HEK293T (cell line): ENCODE results near the gene TOR4A.

Experiments used
- CTCF ChIA-PET: fragments of 350-600 bp; formaldehyde crosslinking; extraction: SDS; loops from one replicate; lab custom pipeline; 2021; ENCODE audit warnings: antibody characterized with exemption, inconsistent platforms; lab: Yijun Ruan, JAX
- POLR2A ChIA-PET: fragments of 350-600 bp; formaldehyde crosslinking; extraction: SDS; loops from one replicate; lab custom pipeline; 2020; ENCODE audit warnings: antibody characterized with exemption, inconsistent platforms; lab: Yijun Ruan, JAX
- DNase-seq: peaks from one replicate; pipeline ENCODE4 v3.0.0; 2012; ENCODE audit warnings: mixed read lengths; ENCODE audit errors: extremely low spot score
- ARNT ChIP-seq: fragments of 450-650 bp; IDR thresholded peaks from 2 replicates; pipeline ENCODE4 v1.6.1; 2017; ENCODE audit warnings: mild to moderate bottlenecking
- BHLHE40 ChIP-seq: fragments of 450-650 bp; IDR thresholded peaks from 2 replicates; pipeline ENCODE4 v1.6.1; 2016; ENCODE audit warnings: mild to moderate bottlenecking, moderate library complexity, borderline replicate concordance
- CTBP1 ChIP-seq: fragments of 450-650 bp; IDR thresholded peaks from 2 replicates; pipeline ENCODE4 v1.6.1; 2016; ENCODE audit warnings: borderline replicate concordance
- ELF4 ChIP-seq: fragments of 450-650 bp; IDR thresholded peaks from 2 replicates; pipeline ENCODE4 v1.6.1; 2017; ENCODE audit warnings: antibody characterized with exemption
- FOXA1 ChIP-seq: fragments of 450-650 bp; IDR thresholded peaks from 2 replicates; pipeline ENCODE4 v1.6.1; 2016; ENCODE audit warnings: mild to moderate bottlenecking
- FOXK2 ChIP-seq: fragments of 450-650 bp; IDR thresholded peaks from 2 replicates; pipeline ENCODE4 v1.6.1; 2016; ENCODE audit warnings: mild to moderate bottlenecking
- FOXM1 ChIP-seq: fragments of 450-650 bp; IDR thresholded peaks from 2 replicates; pipeline ENCODE4 v1.6.1; 2017; ENCODE audit warnings: mild to moderate bottlenecking, borderline replicate concordance
- HDGF ChIP-seq: fragments of 450-650 bp; IDR thresholded peaks from 2 replicates; pipeline ENCODE4 v1.6.1; 2017; ENCODE audit warnings: antibody characterized with exemption, borderline replicate concordance
- L3MBTL2 ChIP-seq: fragments of 450-650 bp; conservative IDR thresholded peaks from 2 replicates; pipeline ENCODE4 v1.6.1; 2016; ENCODE audit warnings: mild to moderate bottlenecking
- LEF1 ChIP-seq: fragments of 450-650 bp; IDR thresholded peaks from 2 replicates; pipeline ENCODE4 v1.6.1; 2017; ENCODE audit warnings: mild to moderate bottlenecking, borderline replicate concordance
- NFRKB ChIP-seq: fragments of 450-650 bp; IDR thresholded peaks from 2 replicates; pipeline ENCODE4 v1.6.1; 2016; ENCODE audit warnings: mild to moderate bottlenecking, moderate library complexity
- PKNOX1 ChIP-seq: fragments of 450-650 bp; IDR thresholded peaks from 2 replicates; pipeline ENCODE4 v1.6.1; 2016
- SP1 ChIP-seq: fragments of 450-650 bp; IDR thresholded peaks from 2 replicates; pipeline ENCODE4 v1.6.1; 2017
- SUZ12 ChIP-seq: fragments of 450-650 bp; IDR thresholded peaks from 2 replicates; pipeline ENCODE4 v1.6.1; 2016; ENCODE audit warnings: mild to moderate bottlenecking
- TARDBP ChIP-seq: fragments of 450-650 bp; IDR thresholded peaks from 2 replicates; pipeline ENCODE4 v1.6.1; 2016
- ZNF384 ChIP-seq: fragments of 450-650 bp; IDR thresholded peaks from 2 replicates; pipeline ENCODE4 v1.6.1; 2016

Gene TOR4A

GRCh38 chr9:137251490-137252268 is 25.8 kb upstream of the TOR4A start:
- TF ChIP-seq FOXA1, result no peak
- no peak for TF ChIP-seq ARNT
- no peak for TF ChIP-seq PKNOX1
- no peak for TF ChIP-seq ZNF384
- TF ChIP-seq ELF4, result no peak
- no peak for TF ChIP-seq HDGF
- TF ChIP-seq FOXM1, result no peak
- no peak for DNase-seq
- POLR2A ChIA-PET, result interaction anchor here (8.8 kb wide), 1 partner anchor 11 kb away, joined by 90 read pairs; the partner anchor contains the start of gene TUBB4B
- CTCF ChIA-PET, result interaction anchor here (0.6 kb wide), 1 partner anchor 10 kb away, joined by 3 read pairs; no protein-coding TSS in a partner anchor

- POLR2A ChIA-PET, result interaction anchor here (0.6 to 8.8 kb wide), 5 partner anchors 9 to 169 kb away, joined by 3 to 90 read pairs (median 6); partner anchors contain the start of genes NRARP and TUBB4B
Measured at GRCh38 chr9:137252555-137253506, 24.7 kb upstream of the TOR4A start.

GRCh38 chr9:137253717-137254623 is 23.6 kb upstream of the TOR4A start:
- DNase-seq, result no peak
- POLR2A ChIA-PET, result interaction anchor here (0.6 to 8.8 kb wide), 8 partner anchors 10 to 168 kb away, joined by 3 to 90 read pairs (median 6); partner anchors contain the start of genes NRARP and TUBB4B
- no peak for TF ChIP-seq FOXK2
- TF ChIP-seq L3MBTL2, result no peak
- TF ChIP-seq LEF1, result no peak
- no peak for TF ChIP-seq HDGF
- TF ChIP-seq TARDBP, result no peak
- TF ChIP-seq PKNOX1, result no peak
- CTCF ChIA-PET, result interaction anchor here (0.5 to 1.9 kb wide), 3 partner anchors 17 to 119 kb away, joined by 3 to 9 read pairs (median 3); no protein-coding TSS in a partner anchor

More at GRCh38 chr9:137252555-137253506, 24.7 kb upstream of the TOR4A start:
- CTCF ChIA-PET, result interaction anchor here (0.7 to 1.9 kb wide), 2 partner anchors 16 to 19 kb away, joined by 3 to 9 read pairs; no protein-coding TSS in a partner anchor
- no peak for TF ChIP-seq FOXK2
- TF ChIP-seq ARNT, result no peak
- no peak for TF ChIP-seq FOXM1
- no peak for DNase-seq

GRCh38 chr9:137254624-137255447 is 22.7 kb upstream of the TOR4A start, which contains the start of gene NELFB:
Gene NELFB (plus strand): TSS chr9:137255327.
- POLR2A ChIA-PET, result interaction anchor here (0.6 to 8.8 kb wide), 8 partner anchors 11 to 47 kb away, joined by 3 to 90 read pairs (median 6); partner anchors contain the start of genes NRARP and TUBB4B
- TF ChIP-seq SP1, result no peak
- no peak for TF ChIP-seq PKNOX1
- TF ChIP-seq FOXA1, result no peak
- no peak for TF ChIP-seq NFRKB
- peak; percentile 33; the same call in 1 of the 2 replicates for TF ChIP-seq L3MBTL2
- TF ChIP-seq SUZ12, result no peak
- no peak for TF ChIP-seq FOXK2
- TF ChIP-seq BHLHE40, result no peak
- TF ChIP-seq ELF4, result no peak
- TF ChIP-seq ARNT, result peak; percentile 83
- TF ChIP-seq FOXM1, result peak; percentile 75; the same call in 1 of the 2 replicates
- TF ChIP-seq TARDBP, result no peak
- TF ChIP-seq HDGF, result no peak
- TF ChIP-seq ZNF384, result no peak
- no peak for TF ChIP-seq CTBP1
- TF ChIP-seq LEF1, result no peak
- peak; percentile 96 for DNase-seq
- CTCF ChIA-PET, result interaction anchor here (1.9 kb wide), 1 partner anchor 18 kb away, joined by 9 read pairs; no protein-coding TSS in a partner anchor
